ENCODE measurements around the gene MINAR2. TPM values are rescaled to one million over a fixed set of nuclear protein-coding genes. Genes with fewer than 3 reads are reported as not detected.

Gene MINAR2
- polyA plus RNA-seq: not detected

DNA sequence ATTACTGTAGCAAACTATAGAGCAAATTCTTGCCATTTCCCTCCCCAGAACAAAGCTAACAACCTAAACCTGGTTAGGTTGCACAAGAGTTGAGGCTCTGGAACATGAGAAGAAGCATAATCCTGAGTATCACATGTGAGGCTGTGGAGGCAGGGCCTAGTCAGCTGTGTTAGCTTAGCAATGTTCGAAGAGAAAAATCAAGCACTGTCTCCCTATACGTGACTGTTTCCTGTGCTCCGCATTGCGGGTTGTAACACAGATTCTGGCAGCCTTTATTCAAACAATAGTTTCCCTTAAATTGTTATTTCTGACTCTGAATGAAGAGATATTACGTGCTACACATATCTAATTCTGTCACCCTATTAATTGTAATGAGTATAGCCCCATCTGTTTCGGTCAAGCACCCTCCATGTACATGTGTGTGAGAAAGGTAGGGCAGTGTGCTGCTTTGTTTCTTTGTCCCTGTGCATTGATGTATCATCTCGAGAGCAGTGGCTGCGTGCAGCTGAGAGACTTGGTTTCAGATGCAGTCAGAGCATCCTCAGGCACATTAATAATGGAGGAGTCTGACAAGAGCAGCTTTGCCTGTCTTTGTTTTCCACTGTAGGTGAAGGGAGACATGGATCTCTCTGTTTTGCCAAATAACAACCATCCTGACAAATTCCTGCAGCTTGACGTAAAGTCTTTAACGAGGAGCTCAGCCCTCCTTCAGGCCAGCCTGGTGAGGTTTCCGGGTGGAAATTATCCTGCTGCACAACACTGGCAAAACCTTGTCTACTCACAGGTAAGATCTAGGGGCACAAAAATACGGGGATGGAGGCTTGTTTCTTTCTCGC lies at the start of gene MINAR2:
MINAR2 (plus strand) TSS at position 523 of the 836 bp plus-strand sequence; CDS start at position 620, 97 bp downstream.
- WGBS, 2 donors: 83% methylated on average over 13 of the region's 13 CpGs
- no peaks in the 10 kb centered on the region for H3K9me3 ChIP-seq (ENCODE audit: control insufficient read depth in 2 of 2, insufficient read depth in 1 of 2, low read depth in 1 of 2, low read length in 1 of 2)
- H3K36me3 ChIP-seq (ENCODE audit: control insufficient read depth in 2 of 2, insufficient read depth in 2 of 2, low read length in 1 of 2): no peaks in the 10 kb centered on the region

DNA sequence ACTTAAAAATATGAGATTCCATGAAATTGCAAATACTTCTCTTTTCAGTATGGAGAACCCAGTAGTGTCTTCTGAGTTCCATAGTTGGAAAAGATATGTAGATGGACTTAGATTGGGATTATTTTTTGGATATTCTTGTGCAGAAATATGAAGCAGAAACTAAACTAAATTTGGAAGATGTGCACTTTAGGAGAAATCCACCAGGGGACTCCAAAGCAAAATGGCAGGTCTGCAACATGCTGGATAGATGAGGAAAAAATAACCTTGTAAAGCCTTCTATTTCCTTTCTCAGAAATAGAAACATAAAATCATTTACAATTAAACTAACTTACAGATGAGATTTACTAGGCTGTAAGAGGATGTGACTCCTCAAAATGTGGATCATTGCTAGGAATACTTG lies 49.2 kb upstream of the MINAR2 start:
- Histone ChIP-seq H3K4me1 (ENCODE audit: control insufficient read depth in 2 of 2, insufficient read depth in 2 of 2, low read length in 1 of 2) (no peaks in the 10 kb centered on the region), H3K9me3 (ENCODE audit: control insufficient read depth in 2 of 2, insufficient read depth in 1 of 2, low read depth in 1 of 2, low read length in 1 of 2) (no peaks in the 10 kb centered on the region), H3K27me3 (ENCODE audit: control insufficient read depth in 1 of 2, insufficient read depth in 2 of 2, low read length in 2 of 2) (no peaks in the 10 kb centered on the region), H3K36me3 (ENCODE audit: control insufficient read depth in 2 of 2, insufficient read depth in 2 of 2, low read length in 1 of 2) (no peaks in the 10 kb centered on the region), H3K4me3 (ENCODE audit: low read depth in 1 of 2, low read length in 2 of 2) (no peak overlapping the region), H3K27ac (ENCODE audit: low read depth in 2 of 2, low read length in 1 of 2) (no peak overlapping the region)

More for the DNA sequence above, at the start of gene MINAR2:
- Histone ChIP-seq H3K4me1 (ENCODE audit: control insufficient read depth in 2 of 2, insufficient read depth in 2 of 2, low read length in 1 of 2) (no peaks in the 10 kb centered on the region), H3K27ac (ENCODE audit: low read depth in 2 of 2, low read length in 1 of 2) (no peak within 1 kb of the TSS), H3K27me3 (ENCODE audit: control insufficient read depth in 1 of 2, insufficient read depth in 2 of 2, low read length in 2 of 2) (no peaks in the 10 kb centered on the region), H3K4me3 (ENCODE audit: low read depth in 1 of 2, low read length in 2 of 2) (no peak within 1 kb of the TSS)

- Histone ChIP-seq H3K27ac (ENCODE audit: low read depth in 2 of 2, low read length in 1 of 2) (no peak overlapping the region), H3K9me3 (ENCODE audit: control insufficient read depth in 2 of 2, insufficient read depth in 1 of 2, low read depth in 1 of 2, low read length in 1 of 2) (no peaks in the 10 kb centered on the region), H3K4me3 (ENCODE audit: low read depth in 1 of 2, low read length in 2 of 2) (no peak overlapping the region), H3K27me3 (ENCODE audit: control insufficient read depth in 1 of 2, insufficient read depth in 2 of 2, low read length in 2 of 2) (no peaks in the 10 kb centered on the region), H3K36me3 (ENCODE audit: control insufficient read depth in 2 of 2, insufficient read depth in 2 of 2, low read length in 1 of 2) (no peaks in the 10 kb centered on the region), H3K4me1 (ENCODE audit: control insufficient read depth in 2 of 2, insufficient read depth in 2 of 2, low read length in 1 of 2) (no peaks in the 10 kb centered on the region)
- 21 to 46% methylated on average over 1 of the region's 1 CpG for WGBS, 2 donors
Observed at GRCh38 chr5:129716235-129716634, 31.7 kb upstream of the MINAR2 start.

DNA sequence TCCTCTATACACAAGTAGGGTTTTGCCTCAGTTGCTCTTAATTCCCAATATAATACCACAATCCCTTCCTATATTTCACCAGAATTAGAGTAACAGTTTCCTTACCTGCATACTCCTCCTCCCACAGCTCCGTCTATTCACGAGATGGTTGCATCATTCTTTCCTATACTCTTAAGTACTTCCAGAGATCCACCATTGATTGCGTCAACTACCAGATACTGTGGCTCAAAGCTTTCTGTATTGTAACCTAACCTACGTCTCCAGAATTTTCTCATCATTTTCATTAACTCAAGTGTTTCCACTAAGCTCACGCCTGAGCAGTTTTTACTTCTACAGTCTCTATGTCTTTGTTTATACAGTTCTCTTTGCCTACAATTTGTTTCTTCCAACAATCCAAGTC lies 31.2 kb upstream of the MINAR2 start:
- no peak overlapping the region for H3K4me3 ChIP-seq (ENCODE audit: low read depth in 1 of 2, low read length in 2 of 2)
- H3K27me3 ChIP-seq (ENCODE audit: control insufficient read depth in 1 of 2, insufficient read depth in 2 of 2, low read length in 2 of 2): no peaks in the 10 kb centered on the region
- H3K9me3 ChIP-seq (ENCODE audit: control insufficient read depth in 2 of 2, insufficient read depth in 1 of 2, low read depth in 1 of 2, low read length in 1 of 2): no peaks in the 10 kb centered on the region
- WGBS, 2 donors: 78 to 83% methylated on average over 5 of the region's 5 CpGs
- no peaks in the 10 kb centered on the region for H3K4me1 ChIP-seq (ENCODE audit: control insufficient read depth in 2 of 2, insufficient read depth in 2 of 2, low read length in 1 of 2)
- H3K36me3 ChIP-seq (ENCODE audit: control insufficient read depth in 2 of 2, insufficient read depth in 2 of 2, low read length in 1 of 2): no peaks in the 10 kb centered on the region
- H3K27ac ChIP-seq (ENCODE audit: low read depth in 2 of 2, low read length in 1 of 2): no peak overlapping the region

DNA sequence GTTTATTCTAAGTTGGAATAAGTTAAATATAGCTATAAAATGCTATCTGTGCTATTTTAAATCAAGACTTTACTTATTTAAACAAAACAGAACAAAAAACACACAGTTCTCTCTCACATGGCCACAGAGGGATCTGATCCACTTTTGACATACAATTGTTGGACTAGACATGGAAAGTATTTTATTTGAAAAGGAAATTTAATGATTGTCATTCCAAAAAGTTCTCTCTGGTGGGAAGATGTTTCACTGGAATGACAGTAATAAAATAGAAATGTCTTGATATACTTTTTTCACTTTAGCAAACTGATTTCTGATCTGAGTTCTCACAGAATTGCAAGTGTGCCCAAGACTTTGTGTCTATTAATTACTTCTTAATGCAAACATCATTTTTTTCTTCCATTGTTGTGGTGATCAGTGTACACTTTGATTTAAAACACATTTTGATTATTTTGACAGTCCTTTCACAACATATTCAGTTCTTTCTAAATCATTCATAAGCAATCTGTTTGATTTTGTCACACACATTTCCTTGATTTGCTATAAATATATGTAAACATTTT lies 30.1 kb upstream of the MINAR2 start:
- H3K9me3 ChIP-seq (ENCODE audit: control insufficient read depth in 2 of 2, insufficient read depth in 1 of 2, low read depth in 1 of 2, low read length in 1 of 2): no peaks in the 10 kb centered on the region
- no peaks in the 10 kb centered on the region for H3K27me3 ChIP-seq (ENCODE audit: control insufficient read depth in 1 of 2, insufficient read depth in 2 of 2, low read length in 2 of 2)
- no peaks in the 10 kb centered on the region for H3K4me1 ChIP-seq (ENCODE audit: control insufficient read depth in 2 of 2, insufficient read depth in 2 of 2, low read length in 1 of 2)
- no peak overlapping the region for H3K27ac ChIP-seq (ENCODE audit: low read depth in 2 of 2, low read length in 1 of 2)
- H3K4me3 ChIP-seq (ENCODE audit: low read depth in 1 of 2, low read length in 2 of 2): no peak overlapping the region
- H3K36me3 ChIP-seq (ENCODE audit: control insufficient read depth in 2 of 2, insufficient read depth in 2 of 2, low read length in 1 of 2): no peaks in the 10 kb centered on the region

DNA sequence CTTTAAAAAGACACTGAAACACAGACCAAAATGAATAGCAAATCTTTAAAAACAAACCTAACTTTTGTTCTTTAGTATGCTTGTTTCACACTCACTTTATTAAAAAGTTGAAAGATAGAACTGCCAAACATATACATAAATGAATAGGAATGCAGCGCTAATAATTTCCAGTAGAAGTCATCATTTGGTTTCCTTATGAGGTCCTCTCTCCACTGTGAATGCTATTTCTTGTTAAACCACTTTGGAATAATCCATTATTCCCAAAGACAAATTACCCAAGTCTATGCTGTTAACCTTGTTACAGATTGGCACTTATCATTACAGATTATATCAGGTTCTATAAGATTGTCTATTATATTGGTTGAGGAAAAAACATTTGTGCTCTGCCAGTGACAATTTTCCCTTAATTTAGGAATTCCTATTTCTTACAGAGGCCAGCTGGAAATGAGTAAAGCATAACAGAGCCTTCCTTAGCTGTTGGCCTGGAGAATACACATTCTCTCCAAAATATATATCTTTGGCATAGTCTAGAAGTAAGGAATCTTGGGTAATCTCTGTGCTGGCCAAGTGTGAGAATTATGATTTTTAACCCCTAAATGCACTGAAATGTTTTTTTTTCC lies 29.3 kb upstream of the MINAR2 start:
- no peaks in the 10 kb centered on the region for H3K4me1 ChIP-seq (ENCODE audit: control insufficient read depth in 2 of 2, insufficient read depth in 2 of 2, low read length in 1 of 2)
- no peaks in the 10 kb centered on the region for H3K9me3 ChIP-seq (ENCODE audit: control insufficient read depth in 2 of 2, insufficient read depth in 1 of 2, low read depth in 1 of 2, low read length in 1 of 2)
- H3K27me3 ChIP-seq (ENCODE audit: control insufficient read depth in 1 of 2, insufficient read depth in 2 of 2, low read length in 2 of 2): no peaks in the 10 kb centered on the region
- no peak overlapping the region for H3K4me3 ChIP-seq (ENCODE audit: low read depth in 1 of 2, low read length in 2 of 2)
- H3K27ac ChIP-seq (ENCODE audit: low read depth in 2 of 2, low read length in 1 of 2): no peak overlapping the region
- 67 to 70% methylated on average over 1 of the region's 1 CpG for WGBS, 2 donors
- H3K36me3 ChIP-seq (ENCODE audit: control insufficient read depth in 2 of 2, insufficient read depth in 2 of 2, low read length in 1 of 2): no peaks in the 10 kb centered on the region

- Histone ChIP-seq H3K4me1 (ENCODE audit: control insufficient read depth in 2 of 2, insufficient read depth in 2 of 2, low read length in 1 of 2) (no peaks in the 10 kb centered on the region), H3K9me3 (ENCODE audit: control insufficient read depth in 2 of 2, insufficient read depth in 1 of 2, low read depth in 1 of 2, low read length in 1 of 2) (no peaks in the 10 kb centered on the region), H3K27me3 (ENCODE audit: control insufficient read depth in 1 of 2, insufficient read depth in 2 of 2, low read length in 2 of 2) (no peaks in the 10 kb centered on the region), H3K36me3 (ENCODE audit: control insufficient read depth in 2 of 2, insufficient read depth in 2 of 2, low read length in 1 of 2) (no peaks in the 10 kb centered on the region), H3K4me3 (ENCODE audit: low read depth in 1 of 2, low read length in 2 of 2) (no peak overlapping the region), H3K27ac (ENCODE audit: low read depth in 2 of 2, low read length in 1 of 2) (no peak overlapping the region)
- 28 to 32% methylated on average over 2 of the region's 2 CpGs for WGBS, 2 donors
Observed at GRCh38 chr5:129724222-129724621, 23.7 kb upstream of the MINAR2 start.

DNA sequence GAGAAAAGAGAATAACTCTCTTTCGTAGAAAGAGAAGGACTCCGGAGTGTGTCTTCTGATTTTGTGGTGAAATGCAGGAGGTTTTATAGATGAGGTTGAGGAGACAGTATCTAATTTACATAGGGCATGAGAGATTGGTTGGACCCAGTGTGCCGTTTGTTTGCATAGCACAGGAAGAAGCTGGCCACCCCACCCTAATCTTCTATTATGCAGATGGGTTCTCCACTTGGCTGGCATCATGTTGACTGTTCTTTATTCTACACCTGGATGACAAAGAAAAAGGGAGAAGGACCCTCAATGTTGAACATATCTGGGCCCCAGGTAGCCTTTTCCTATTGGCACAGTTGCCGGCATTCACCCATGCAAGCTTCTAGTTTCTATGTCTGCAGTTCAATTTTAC lies 23.2 kb upstream of the MINAR2 start:
- Histone ChIP-seq H3K27me3 (ENCODE audit: control insufficient read depth in 1 of 2, insufficient read depth in 2 of 2, low read length in 2 of 2) (no peaks in the 10 kb centered on the region), H3K4me3 (ENCODE audit: low read depth in 1 of 2, low read length in 2 of 2) (no peak overlapping the region), H3K27ac (ENCODE audit: low read depth in 2 of 2, low read length in 1 of 2) (no peak overlapping the region), H3K9me3 (ENCODE audit: control insufficient read depth in 2 of 2, insufficient read depth in 1 of 2, low read depth in 1 of 2, low read length in 1 of 2) (no peaks in the 10 kb centered on the region), H3K4me1 (ENCODE audit: control insufficient read depth in 2 of 2, insufficient read depth in 2 of 2, low read length in 1 of 2) (no peaks in the 10 kb centered on the region), H3K36me3 (ENCODE audit: control insufficient read depth in 2 of 2, insufficient read depth in 2 of 2, low read length in 1 of 2) (no peaks in the 10 kb centered on the region)
- WGBS, 2 donors: 92 to 93% methylated on average over 4 of the region's 4 CpGs

DNA sequence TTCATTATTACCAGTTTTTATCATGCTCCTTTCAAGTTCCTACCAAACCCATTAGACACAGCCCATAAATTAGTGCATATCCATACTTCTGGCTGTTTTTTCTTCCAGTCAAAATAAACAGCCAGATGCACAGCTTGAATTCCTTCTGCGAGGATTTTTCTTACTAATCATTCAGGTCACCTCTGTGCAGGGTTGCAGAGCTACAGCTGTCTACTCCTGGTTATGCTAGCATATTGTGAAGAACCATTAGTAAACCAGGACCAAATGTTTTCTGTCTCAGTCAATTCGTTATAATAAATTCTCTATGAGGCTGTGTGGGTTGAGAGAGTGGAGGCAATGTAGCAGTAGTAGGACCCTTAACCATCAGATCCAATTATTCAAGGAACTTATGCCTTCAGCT lies 8.1 kb upstream of the MINAR2 start:
- H3K36me3 ChIP-seq (ENCODE audit: control insufficient read depth in 2 of 2, insufficient read depth in 2 of 2, low read length in 1 of 2): no peaks in the 10 kb centered on the region

More for the DNA sequence above, 8.1 kb upstream of the MINAR2 start:
- H3K27me3 ChIP-seq (ENCODE audit: control insufficient read depth in 1 of 2, insufficient read depth in 2 of 2, low read length in 2 of 2): no peaks in the 10 kb centered on the region
- H3K4me3 ChIP-seq (ENCODE audit: low read depth in 1 of 2, low read length in 2 of 2): no peak overlapping the region
- H3K4me1 ChIP-seq (ENCODE audit: control insufficient read depth in 2 of 2, insufficient read depth in 2 of 2, low read length in 1 of 2): no peaks in the 10 kb centered on the region
- H3K27ac ChIP-seq (ENCODE audit: low read depth in 2 of 2, low read length in 1 of 2): no peak overlapping the region
- WGBS, 2 donors: 59 to 66% methylated on average over 2 of the region's 2 CpGs
- H3K9me3 ChIP-seq (ENCODE audit: control insufficient read depth in 2 of 2, insufficient read depth in 1 of 2, low read depth in 1 of 2, low read length in 1 of 2): no peaks in the 10 kb centered on the region
